HG03280 (cell line): ENCODE data around the gene PPM1N.

Experiments
- ATAC-seq: cut with Tn5 transposase; IDR thresholded peaks from one replicate; pipeline ENCODE4 v1.9.1; 2021; ENCODE audit warnings: mild to moderate bottlenecking, moderate library complexity; ENCODE audit not compliant: unreplicated experiment

Gene PPM1N

GRCh38 chr19:45498411-45499195 is at the start of gene PPM1N:
PPM1N (plus strand) TSS chr19:45498443; CDS start chr19:45498473, 30 bp downstream.
- ATAC-seq = no peak

DNA sequence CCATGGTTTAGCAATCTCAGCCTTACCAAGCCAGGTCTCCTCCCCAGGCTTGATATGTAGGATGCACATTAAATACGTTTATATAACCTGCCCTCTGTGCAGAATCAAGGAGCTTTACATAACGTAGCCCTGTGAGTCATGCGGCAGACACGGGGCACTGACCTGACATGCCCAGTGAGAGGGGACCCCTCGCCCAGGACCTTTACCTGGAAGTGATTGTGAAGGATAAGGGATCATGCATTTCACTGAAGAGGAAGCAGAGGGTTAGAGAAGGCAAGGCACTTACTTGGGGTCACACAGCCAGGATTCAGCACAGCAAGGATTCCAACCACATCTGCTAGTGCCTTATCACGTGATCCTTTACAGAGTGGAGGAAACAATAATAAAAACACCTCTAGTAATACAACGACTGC is 49.4 kb upstream of the PPM1N start:
- no peak for ATAC-seq

DNA sequence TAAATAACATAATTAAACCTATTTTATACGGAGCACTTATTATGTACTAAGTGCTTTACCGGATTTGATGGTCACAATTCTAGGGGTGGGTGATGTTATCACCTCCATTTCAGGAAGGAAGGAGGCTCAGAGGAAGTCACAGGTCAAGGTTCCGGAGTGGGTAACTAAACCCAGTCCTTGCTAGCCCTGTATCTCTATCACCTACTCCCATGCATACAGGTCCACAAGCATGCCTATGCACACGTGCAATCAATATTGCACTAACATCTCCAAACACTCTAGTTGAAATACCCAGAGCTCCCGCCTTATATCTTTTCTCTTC is 48.3 kb upstream of the PPM1N start:
- no peak for ATAC-seq

DNA sequence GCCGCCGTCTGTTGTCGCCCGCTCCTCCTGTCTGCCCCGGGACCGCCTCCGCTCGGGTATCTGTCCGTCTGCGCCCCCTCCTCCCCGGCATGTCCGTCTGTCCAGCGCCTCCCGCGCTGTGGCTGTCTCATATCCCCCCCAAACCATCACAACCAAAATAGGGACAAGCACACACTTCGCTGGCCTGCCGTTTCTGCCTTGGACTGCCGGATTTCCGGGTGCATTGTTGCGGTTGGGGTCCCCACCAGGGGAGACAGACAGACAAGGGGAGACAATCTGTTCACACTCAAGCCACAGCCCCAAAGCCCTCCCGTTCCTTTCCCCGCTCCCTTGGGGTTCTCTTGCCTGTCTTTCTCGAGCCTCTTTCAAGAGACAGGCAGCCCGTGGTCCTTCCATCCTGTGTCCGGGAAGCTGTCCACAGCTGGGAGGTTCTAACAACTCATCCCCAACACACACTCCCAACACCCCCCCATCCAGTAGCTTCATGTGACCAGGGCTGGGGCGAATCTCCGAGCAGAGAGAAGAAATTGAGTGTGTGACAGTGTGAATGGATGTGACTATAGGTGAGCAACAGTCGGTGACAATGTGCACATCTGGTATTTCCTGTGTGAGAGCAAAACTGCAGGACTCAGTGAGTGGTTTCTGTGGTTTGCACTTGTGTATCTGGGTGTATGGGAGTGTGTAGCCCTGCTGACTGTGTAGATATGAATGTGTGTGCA is 47.0 kb upstream of the PPM1N start:
- ATAC-seq = no peak

DNA sequence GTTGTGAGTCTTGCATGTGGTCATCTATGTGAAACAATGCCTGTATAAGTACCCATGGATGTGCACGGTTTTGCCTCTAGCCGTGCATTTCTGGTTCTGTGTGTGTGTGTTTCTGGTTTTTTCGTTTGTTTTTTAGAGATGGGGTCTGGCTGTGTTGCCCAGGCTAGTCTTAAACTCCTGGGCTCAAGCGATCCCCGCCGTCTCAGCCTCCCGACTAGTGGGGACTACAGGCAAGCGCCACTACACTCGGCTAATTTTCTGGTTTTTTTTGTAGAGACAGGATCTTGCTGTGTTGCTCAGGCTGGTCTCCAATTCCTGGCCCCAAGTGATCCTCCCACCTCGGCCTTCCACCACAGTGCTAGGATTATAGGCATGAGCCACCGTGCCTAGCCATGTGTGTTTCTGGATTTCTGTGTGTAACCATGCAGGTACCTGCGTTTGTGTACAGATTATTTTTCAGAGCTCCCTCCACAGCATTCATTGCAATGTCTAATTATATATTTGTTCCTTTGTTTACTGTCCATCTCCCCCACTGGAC is 46.3 kb upstream of the PPM1N start:
- no peak for ATAC-seq

- no peak for ATAC-seq
Observed at GRCh38 chr19:45455707-45456499, 42.3 kb upstream of the PPM1N start.

DNA sequence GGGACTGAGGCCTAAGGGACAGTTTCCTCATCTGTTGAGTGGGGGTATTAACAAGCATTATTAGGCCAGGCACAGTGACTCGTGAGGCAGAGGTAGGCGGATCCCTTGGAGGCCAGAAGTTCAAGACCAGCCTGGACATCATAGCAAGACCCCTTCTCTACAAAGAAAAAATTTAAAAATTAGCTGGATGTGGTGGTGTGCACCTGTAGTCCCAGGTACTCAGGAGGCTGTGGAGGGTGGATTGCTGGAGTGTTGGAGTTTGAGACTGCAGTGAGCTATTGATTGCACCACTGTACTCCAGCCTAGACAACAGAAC is 41.8 kb upstream of the PPM1N start:
- ATAC-seq = no peak

DNA sequence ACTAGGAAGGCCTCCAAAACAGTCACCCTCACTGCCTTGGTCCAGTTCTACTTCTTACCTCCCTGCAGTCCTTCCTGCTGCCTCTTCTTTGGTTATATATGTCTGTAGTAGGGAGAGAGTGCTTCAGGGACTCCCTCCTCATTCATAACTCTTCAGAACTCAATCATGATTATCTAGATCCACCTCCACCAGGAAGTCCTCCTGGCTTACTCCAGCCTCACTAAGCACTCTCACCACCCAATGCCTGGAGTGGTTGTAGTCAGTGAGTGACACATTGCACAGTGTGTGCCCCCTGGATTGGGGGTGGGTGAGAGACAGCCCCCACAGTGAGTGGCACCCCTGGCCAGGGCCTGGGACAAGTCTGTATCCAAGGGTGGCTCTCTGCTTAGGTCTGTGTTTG is 40.5 kb upstream of the PPM1N start:
- ATAC-seq = no peak

DNA sequence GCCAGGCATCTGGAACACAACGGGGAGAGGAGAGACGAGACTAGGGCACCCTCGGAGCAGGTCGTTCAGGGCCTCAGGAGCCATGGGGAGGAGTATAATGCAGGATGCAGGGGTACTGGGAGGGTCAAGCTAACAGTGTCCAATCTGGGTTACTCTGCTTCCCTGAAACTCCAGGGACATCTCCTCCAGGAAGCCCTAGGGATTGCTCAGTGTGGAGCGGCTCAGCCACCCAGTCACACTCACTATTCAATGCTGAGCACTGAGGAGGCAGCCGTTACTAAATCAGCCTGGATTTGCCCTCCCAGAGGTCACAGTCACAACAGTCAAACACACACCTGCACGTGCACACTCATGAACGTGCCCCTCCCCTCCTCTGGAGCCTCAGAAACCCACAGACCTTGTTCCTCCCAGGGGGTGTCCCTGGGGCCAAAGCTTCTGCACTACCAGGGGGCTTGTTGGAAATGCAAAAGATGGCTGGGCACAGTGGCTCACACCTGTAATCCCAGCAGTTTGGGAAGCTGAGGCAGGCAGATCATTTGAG is 37.4 kb upstream of the PPM1N start:
- ATAC-seq = no peak

DNA sequence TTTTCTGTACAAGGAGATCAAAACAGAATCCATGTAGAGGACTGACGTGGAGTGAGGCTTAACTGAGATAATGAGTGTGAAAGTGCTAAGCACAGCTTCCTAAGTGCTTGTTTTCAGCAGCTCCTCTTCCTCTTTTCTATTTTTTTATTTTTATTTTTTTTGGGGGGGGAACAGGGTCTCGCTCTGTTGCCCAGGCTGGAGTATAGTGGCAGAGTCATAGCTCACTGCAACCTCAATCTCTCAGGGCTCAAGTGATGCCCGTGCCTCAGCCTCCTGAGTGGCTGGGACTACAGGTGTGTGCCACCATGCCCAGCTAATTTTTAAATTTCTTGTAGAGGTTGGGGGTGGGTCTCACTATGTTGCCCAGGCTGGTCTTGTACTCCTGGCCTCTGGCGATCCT is 36.1 kb upstream of the PPM1N start:
- ATAC-seq = no peak

DNA sequence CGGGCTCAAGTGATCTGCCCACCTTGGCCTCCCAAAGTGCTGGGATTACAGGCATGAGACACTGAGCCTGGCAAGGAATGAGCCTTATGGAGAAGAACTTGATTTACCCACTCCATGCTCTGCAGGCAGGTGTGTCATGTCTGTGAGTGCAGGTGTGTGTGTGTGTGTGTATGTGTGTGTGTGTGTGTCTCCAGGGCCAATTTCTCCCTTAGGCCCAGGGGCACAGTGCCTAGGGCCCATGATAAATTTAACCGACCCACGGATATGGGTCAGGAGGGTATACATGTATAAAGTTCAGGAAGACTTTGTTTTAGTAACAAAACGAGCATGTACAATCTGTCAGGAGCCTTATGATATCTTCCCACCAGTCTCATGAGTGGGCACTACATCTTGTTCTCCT is 35.0 kb upstream of the PPM1N start:
- no peak for ATAC-seq

GRCh38 chr19:45464274-45464673 is 34.0 kb upstream of the PPM1N start:
- ATAC-seq = no peak

- no peak for ATAC-seq
Observed at GRCh38 chr19:45464852-45465441, 33.3 kb upstream of the PPM1N start.

GRCh38 chr19:45467115-45467455 is 31.2 kb upstream of the PPM1N start:
- no peak for ATAC-seq

- ATAC-seq = peak; percentile 44
Observed at GRCh38 chr19:45467456-45468158, 30.6 kb upstream of the PPM1N start, which contains the start of gene FOSB. FOSB (plus strand) TSS chr19:45467996; CDS start chr19:45468587, 591 bp downstream.

DNA sequence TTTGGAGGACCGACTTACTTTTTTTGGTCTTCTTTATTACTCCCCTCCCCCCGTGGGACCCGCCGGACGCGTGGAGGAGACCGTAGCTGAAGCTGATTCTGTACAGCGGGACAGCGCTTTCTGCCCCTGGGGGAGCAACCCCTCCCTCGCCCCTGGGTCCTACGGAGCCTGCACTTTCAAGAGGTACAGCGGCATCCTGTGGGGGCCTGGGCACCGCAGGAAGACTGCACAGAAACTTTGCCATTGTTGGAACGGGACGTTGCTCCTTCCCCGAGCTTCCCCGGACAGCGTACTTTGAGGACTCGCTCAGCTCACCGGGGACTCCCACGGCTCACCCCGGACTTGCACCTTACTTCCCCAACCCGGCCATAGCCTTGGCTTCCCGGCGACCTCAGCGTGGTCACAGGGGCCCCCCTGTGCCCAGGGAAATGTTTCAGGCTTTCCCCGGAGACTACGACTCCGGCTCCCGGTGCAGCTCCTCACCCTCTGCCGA is 30.0 kb upstream of the PPM1N start:
- no peak for ATAC-seq

DNA sequence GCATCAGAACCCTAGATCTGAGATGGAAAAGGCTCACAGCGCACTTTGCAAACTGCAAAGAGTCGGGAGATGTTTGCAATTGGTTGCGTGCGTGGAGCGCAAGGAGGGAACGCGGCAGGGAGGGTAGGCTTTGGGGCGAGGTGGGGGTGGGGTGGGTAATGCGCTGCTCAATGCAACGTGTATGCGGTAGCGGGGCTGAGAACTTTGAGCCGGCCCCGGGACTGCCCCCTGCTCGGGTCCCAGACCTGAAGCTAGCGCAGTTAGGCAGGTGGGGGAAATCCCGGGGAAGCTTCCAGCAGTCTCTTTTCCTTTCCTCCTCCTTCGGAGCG is 29.5 kb upstream of the PPM1N start:
- peak; percentile 21 for ATAC-seq

- ATAC-seq = peak; percentile 55
Observed at GRCh38 chr19:45469132-45469944, 28.9 kb upstream of the PPM1N start.

- no peak for ATAC-seq
Observed at GRCh38 chr19:45469945-45470761, 28.1 kb upstream of the PPM1N start.
